Smooth muscle cell (in vitro differentiated cells): ENCODE results near the gene KCNN1. TPM values are rescaled to one million over a fixed set of nuclear protein-coding genes. Genes with fewer than 3 reads are reported as not detected.

Source experiments
- DNase-seq: peaks from one replicate; lab custom pipeline; 2025; ENCODE audit not compliant: unreplicated experiment; lab: John Stamatoyannopoulos, UW
- H2AFZ ChIP-seq: fragments of 200-600 bp; sonication (generic); 2 replicates; pipeline ENCODE4 v1.6.0; 2016; ENCODE audit warnings: antibody characterized with exemption, low read depth, mild to moderate bottlenecking
- H3F3A ChIP-seq: fragments of 200-600 bp; sonication (generic); 2 replicates; pipeline ENCODE4 v1.6.0; 2017; ENCODE audit warnings: antibody characterized with exemption, low read depth
- H3K27ac ChIP-seq: fragments of 200-600 bp; sonication (generic); 2 replicates; pipeline ENCODE4 v1.5.1; 2016; ENCODE audit warnings: low read depth, mild to moderate bottlenecking
- H3K27me3 ChIP-seq: fragments of 200-600 bp; sonication (generic); 2 replicates; pipeline ENCODE4 v1.6.1; 2016; ENCODE audit warnings: low read depth, mild to moderate bottlenecking
- H3K36me3 ChIP-seq: fragments of 200-600 bp; sonication (generic); 2 replicates; pipeline ENCODE4 v1.5.1; 2016; ENCODE audit warnings: low read depth
- H3K4me1 ChIP-seq: fragments of 200-600 bp; sonication (generic); 2 replicates; pipeline ENCODE4 v1.5.1; 2016; ENCODE audit warnings: low read depth
- H3K4me2 ChIP-seq: fragments of 200-600 bp; sonication (generic); 2 replicates; pipeline ENCODE4 v1.6.0; 2016; ENCODE audit warnings: mild to moderate bottlenecking
- H3K4me3 ChIP-seq: fragments of 200-600 bp; sonication (generic); 2 replicates; pipeline ENCODE4 v1.5.1; 2016; ENCODE audit warnings: mild to moderate bottlenecking
- H3K79me2 ChIP-seq: fragments of 200-600 bp; sonication (generic); 2 replicates; pipeline ENCODE4 v1.6.0; 2016; ENCODE audit warnings: low read depth, mild to moderate bottlenecking
- H3K9ac ChIP-seq: fragments of 200-600 bp; sonication (generic); 2 replicates; pipeline ENCODE4 v1.6.0; 2016; ENCODE audit warnings: low read depth
- H3K9me3 ChIP-seq: fragments of 200-600 bp; sonication (generic); replicated peaks from 2 replicates; pipeline ENCODE4 v1.5.1; 2016; ENCODE audit warnings: low read depth
- H4K20me1 ChIP-seq: fragments of 200-600 bp; sonication (generic); 2 replicates; pipeline ENCODE4 v1.6.0; 2016; ENCODE audit warnings: low read depth
- CTCF ChIP-seq: fragments of 200-600 bp; sonication (generic); IDR thresholded peaks from 2 replicates; pipeline ENCODE4 v1.5.1; 2017; ENCODE audit warnings: borderline replicate concordance, mild to moderate bottlenecking, antibody characterized with exemption; ENCODE audit not compliant: insufficient read depth, poor library complexity, severe bottlenecking
- WGBS: methylation state at CpG from one replicate; pipeline ENCODE4 v1.1.7; 2016; ENCODE audit warnings: low lambda C conversion rate; 5-methylcytosine and 5-hydroxymethylcytosine counted together
- polyA plus RNA-seq: library from polyadenylated mRNA; unstranded; fragments of >200 nt; fragmentation: Nextera tagmentation; extraction: Ambion mirVana; gene quantifications from 2 replicates; pipeline ENCODE4 v1.2.1, GENCODE V29; 2016
- total RNA-seq: library from RNA; depleted of rRNA; stranded (reverse); fragments of >200 nt; gene quantifications from 2 replicates; pipeline ENCODE4 v1.2.3, GENCODE V29; 2014

Gene KCNN1
- total and polyA plus RNA-seq, 2 experiments from 2014 or later = 0.22 to 4.2 TPM

- no peak for DNase-seq
- no peak overlapping the region for H3K9ac ChIP-seq
- H2AFZ ChIP-seq = no peak overlapping the region
- H3K36me3 ChIP-seq = no peaks in the 10 kb centered on the region
- H3K4me1 ChIP-seq = peaks cover 6% of the 10 kb centered on the region
- H3K27me3 ChIP-seq = no peaks in the 10 kb centered on the region
- no peak overlapping the region for H3K4me2 ChIP-seq
- H4K20me1 ChIP-seq = peaks cover 5% of the 10 kb centered on the region
- peaks cover 18% of the 10 kb centered on the region for H3K79me2 ChIP-seq
- TF ChIP-seq CTCF = no peak
- H3K9me3 ChIP-seq = no peaks in the 10 kb centered on the region
- WGBS = 94% methylated on average over 9 of the region's 9 CpGs
- peak overlapping the region; percentile 34 for H3K27ac ChIP-seq
- no peaks in the 10 kb centered on the region for H3F3A ChIP-seq
- H3K4me3 ChIP-seq = no peak overlapping the region
These were observed 29.5 kb upstream of the KCNN1 start for GRCh38 chr19:17937371-17937900.

- peak; percentile 89 for TF ChIP-seq CTCF
- H3K79me2 ChIP-seq = peaks cover 15% of the 10 kb centered on the region
- peak overlapping the region; percentile 34 for H3K27ac ChIP-seq
- H3K9me3 ChIP-seq = no peaks in the 10 kb centered on the region
- H3K27me3 ChIP-seq = no peaks in the 10 kb centered on the region
- peaks cover 5% of the 10 kb centered on the region for H4K20me1 ChIP-seq
- peaks cover 6% of the 10 kb centered on the region for H3K4me1 ChIP-seq
- H2AFZ ChIP-seq = no peak overlapping the region
- no peak overlapping the region for H3K4me3 ChIP-seq
- H3K4me2 ChIP-seq = no peak overlapping the region
- no peaks in the 10 kb centered on the region for H3F3A ChIP-seq
- H3K9ac ChIP-seq = no peak overlapping the region
- WGBS = 60% methylated on average over 7 of the region's 7 CpGs
- H3K36me3 ChIP-seq = no peaks in the 10 kb centered on the region
- peak; percentile 38 for DNase-seq
These were observed 28.6 kb upstream of the KCNN1 start for GRCh38 chr19:17938092-17938845.

GRCh38 chr19:17942181-17942580, 24.7 kb upstream of the KCNN1 start:
- Histone ChIP-seq H4K20me1 (peaks cover 9% of the 10 kb centered on the region), H3K27me3 (no peaks in the 10 kb centered on the region), H3K4me2 (no peak overlapping the region), H3K27ac (no peak overlapping the region), H3K9ac (no peak overlapping the region), H3K4me1 (peaks cover 1% of the 10 kb centered on the region), H2AFZ (no peak overlapping the region), H3K9me3 (no peaks in the 10 kb centered on the region), H3K36me3 (no peaks in the 10 kb centered on the region), H3K4me3 (no peak overlapping the region), H3K79me2 (no peaks in the 10 kb centered on the region), H3F3A (no peaks in the 10 kb centered on the region)
- DNase-seq = no peak
- no peak for TF ChIP-seq CTCF
- WGBS = 86% methylated on average over 11 of the region's 17 CpGs
